ENCODE results near the gene TPCN2. TPM values are rescaled to one million over a fixed set of nuclear protein-coding genes. Genes with fewer than 3 reads are reported as not detected.
"Not testable (repeated sequence)": the region's sequence is repeated elsewhere in the genome, so short reads cannot be mapped to it uniquely, and the experiment has no call there.

TPCN2 gene
- total RNA-seq = 20.5 to 23.7 TPM (median 22.1 TPM) in 3 replicates

DNA sequence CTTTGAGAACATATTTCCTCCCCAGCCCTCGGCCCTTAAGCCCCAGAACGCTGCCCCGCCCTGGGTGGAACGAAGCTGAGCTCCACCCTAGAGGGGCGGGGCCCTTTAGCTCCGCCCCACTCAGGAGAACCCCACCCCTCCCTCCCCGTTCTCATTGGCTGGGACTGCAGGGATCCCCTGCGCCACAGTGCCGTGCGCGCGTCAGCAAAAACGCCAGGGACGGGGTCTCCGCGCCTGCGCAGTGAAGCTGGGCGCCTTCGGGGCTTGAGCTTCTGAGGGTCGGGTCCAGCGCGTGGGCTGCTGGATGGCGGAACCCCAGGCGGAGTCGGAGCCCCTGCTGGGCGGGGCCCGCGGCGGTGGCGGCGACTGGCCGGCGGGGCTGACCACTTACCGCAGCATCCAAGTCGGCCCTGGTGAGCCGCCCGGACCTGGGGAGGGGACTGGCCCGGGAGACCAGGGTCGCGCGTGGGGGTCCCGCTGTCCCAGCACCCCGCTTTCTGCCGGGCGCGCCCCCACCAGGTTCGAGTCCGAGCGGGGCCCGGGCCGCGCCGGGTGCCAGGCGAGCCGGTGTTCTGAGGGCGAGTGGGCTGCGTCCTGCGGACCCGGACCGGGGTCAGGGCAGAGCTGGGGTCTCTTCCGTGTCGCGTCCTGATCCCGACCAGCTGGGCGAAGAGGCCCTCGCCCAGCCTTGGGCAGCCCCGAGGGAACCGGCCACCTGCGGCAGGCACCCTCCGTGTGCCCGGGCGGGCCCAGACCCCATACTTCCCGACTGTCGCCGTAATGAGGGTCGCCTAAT, at the start of gene TPCN2:
TPCN2 (plus strand) TSS at position 239 of the 796 bp plus-strand sequence; CDS start at position 305, 66 bp downstream.
- H3K9me3 Mint-ChIP-seq = no peaks in the 10 kb centered on the region
- H3K4me1 Mint-ChIP-seq = peaks cover 22% of the 10 kb centered on the region
- no peaks in the 10 kb centered on the region for H3K27me3 Mint-ChIP-seq (ENCODE audit: low read depth)
- peak; percentile 92 to 94 for DNase-seq (ENCODE audit: low spot score in 2 of 2, unreplicated experiment in 2 of 2)
- H3K4me3 Mint-ChIP-seq = peak within 1 kb of the TSS; percentile 71
- TF ChIP-seq, protein P1, sequence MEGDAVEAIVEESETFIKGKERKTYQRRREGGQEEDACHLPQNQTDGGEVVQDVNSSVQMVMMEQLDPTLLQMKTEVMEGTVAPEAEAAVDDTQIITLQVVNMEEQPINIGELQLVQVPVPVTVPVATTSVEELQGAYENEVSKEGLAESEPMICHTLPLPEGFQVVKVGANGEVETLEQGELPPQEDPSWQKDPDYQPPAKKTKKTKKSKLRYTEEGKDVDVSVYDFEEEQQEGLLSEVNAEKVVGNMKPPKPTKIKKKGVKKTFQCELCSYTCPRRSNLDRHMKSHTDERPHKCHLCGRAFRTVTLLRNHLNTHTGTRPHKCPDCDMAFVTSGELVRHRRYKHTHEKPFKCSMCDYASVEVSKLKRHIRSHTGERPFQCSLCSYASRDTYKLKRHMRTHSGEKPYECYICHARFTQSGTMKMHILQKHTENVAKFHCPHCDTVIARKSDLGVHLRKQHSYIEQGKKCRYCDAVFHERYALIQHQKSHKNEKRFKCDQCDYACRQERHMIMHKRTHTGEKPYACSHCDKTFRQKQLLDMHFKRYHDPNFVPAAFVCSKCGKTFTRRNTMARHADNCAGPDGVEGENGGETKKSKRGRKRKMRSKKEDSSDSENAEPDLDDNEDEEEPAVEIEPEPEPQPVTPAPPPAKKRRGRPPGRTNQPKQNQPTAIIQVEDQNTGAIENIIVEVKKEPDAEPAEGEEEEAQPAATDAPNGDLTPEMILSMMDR (IDR thresholded peaks at IDR 0.05; ENCODE audit: unreplicated experiment) = peak; percentile 13
- H3K36me3 Mint-ChIP-seq = no peaks in the 10 kb centered on the region
- peak within 1 kb of the TSS; percentile 71 for H3K27ac Mint-ChIP-seq

DNA sequence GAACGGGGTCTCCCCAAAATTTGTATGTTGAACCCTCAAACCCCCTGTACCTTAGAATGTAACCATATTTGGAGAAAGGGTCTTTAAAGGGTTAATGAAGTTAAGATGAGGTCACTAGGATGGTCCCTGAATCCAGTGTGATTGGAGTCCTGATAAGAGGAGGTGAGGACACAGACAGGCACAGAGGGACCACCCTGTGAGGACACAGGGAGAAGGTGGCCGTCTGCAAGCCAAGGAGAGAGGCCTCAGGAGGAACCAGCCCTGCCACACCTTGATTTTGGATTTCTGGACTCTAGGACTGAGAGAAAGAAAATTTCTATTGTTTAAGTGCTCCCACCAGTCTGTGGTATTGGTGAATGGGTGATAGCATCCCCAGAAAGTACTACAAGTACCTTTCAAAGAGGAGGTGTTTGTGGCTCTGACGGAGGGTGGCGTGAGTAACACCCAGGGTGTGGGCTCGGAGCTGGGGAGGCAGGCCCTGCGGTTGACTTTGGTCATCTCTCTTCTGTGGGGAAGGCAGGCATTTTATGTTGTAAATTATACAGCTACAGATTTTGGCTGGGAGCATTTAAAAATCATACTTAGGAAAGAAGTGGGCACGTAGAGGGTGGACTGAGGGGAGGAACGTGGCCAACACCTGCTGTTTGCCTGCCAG, 49.5 kb upstream of the TPCN2 start:
- H3K4me3 Mint-ChIP-seq = no peak overlapping the region
- peaks cover 21% of the 10 kb centered on the region for H3K4me1 Mint-ChIP-seq
- H3K27ac Mint-ChIP-seq = peak overlapping the region; percentile 31
- no peaks in the 10 kb centered on the region for H3K9me3 Mint-ChIP-seq
- DNase-seq (ENCODE audit: low spot score in 2 of 2, unreplicated experiment in 2 of 2) = no peak
- H3K36me3 Mint-ChIP-seq = no peaks in the 10 kb centered on the region
- H3K27me3 Mint-ChIP-seq (ENCODE audit: low read depth) = no peaks in the 10 kb centered on the region
- TF ChIP-seq, protein P1 (IDR thresholded peaks at IDR 0.05; ENCODE audit: unreplicated experiment) = no peak

DNA sequence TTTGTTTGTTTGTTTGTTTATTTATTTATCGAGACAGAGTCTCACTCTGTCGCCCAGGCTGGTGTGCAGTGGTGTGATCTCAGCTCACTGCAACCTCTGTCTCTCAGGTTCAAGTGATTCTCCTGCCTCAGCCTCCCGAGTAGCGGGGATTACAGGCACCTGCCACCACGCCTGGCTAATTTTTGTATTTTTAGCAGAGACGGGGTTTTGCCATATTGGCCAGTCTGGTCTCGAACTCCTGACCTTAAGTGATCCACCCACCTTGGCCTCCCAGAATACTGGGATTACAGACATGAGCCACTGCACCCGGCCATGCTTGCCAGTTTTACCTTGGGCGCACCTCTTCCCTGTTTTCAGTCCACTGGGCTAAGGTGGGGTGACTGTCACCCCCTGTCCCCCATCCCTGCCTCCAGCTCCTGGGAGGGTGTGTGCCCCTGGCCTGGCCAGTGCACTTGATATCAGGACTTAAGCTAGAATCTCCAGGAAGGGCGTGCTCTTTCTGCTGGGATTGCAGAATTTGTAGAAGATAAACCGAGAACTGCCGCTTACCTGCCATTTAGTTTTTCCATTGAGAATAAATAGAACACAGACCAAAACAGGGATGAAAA, 48.9 kb upstream of the TPCN2 start:
- H3K36me3 Mint-ChIP-seq, H3K27ac Mint-ChIP-seq, H3K9me3 Mint-ChIP-seq: not testable (repeated sequence)

DNA sequence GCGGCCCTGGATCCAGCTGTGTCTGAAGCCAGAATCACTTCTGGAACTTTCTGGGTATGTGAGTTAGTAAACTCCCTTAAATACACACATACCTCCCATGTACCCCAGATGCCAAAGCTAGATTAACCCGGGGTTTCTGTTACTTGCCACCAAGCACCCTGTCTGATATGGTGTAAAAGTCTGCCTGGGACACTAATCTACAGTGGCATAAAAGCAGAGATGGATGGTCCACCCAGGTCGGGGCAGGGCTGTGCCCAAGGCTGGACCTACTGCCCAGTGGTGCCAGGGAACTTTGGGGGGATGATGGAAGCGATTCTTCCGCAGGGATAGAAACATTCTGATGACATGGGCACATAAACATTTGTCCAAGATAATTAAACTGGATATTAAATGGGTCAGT, 48.3 kb upstream of the TPCN2 start:
- Mint-ChIP-seq H3K27me3 (ENCODE audit: low read depth) (no peaks in the 10 kb centered on the region), H3K4me3 (no peak overlapping the region), H3K36me3 (no peaks in the 10 kb centered on the region), H3K4me1 (peaks cover 21% of the 10 kb centered on the region), H3K27ac (no peak overlapping the region), H3K9me3 (no peaks in the 10 kb centered on the region)
- DNase-seq (ENCODE audit: low spot score in 2 of 2, unreplicated experiment in 2 of 2) = no peak
- TF ChIP-seq, protein P1 (IDR thresholded peaks at IDR 0.05; ENCODE audit: unreplicated experiment) = no peak

More for the DNA sequence above, 48.9 kb upstream of the TPCN2 start:
- not testable (repeated sequence) for H3K4me3 Mint-ChIP-seq; DNase-seq (ENCODE audit: low spot score in 2 of 2, unreplicated experiment in 2 of 2); H3K27me3 Mint-ChIP-seq (ENCODE audit: low read depth)
- H3K4me1 Mint-ChIP-seq = peaks cover 21% of the 10 kb centered on the region

DNA sequence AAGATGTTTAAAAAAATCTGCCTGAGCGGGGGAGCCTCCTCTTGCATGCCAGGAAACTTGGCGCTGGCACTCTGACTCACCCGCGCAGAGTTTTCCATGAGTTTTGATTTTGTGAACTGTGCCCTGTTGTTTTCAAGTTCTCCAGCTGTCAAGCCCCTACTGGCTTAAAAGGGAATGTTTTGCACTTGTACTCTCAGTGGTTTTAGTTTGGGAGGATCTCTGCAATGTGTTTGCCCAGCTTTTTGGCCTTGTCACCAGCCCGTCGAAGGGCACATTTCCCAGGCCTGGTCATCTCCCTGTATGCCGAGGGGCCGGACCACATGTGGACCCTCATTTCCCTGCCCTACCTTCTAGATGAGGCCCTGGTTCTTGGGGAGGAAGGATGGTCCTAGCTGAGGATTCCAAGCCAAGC, 47.9 kb upstream of the TPCN2 start:
- DNase-seq (ENCODE audit: low spot score in 2 of 2, unreplicated experiment in 2 of 2) = no peak
- peaks cover 21% of the 10 kb centered on the region for H3K4me1 Mint-ChIP-seq
- peak overlapping the region; percentile 39 for H3K27ac Mint-ChIP-seq
- H3K36me3 Mint-ChIP-seq = no peaks in the 10 kb centered on the region
- H3K27me3 Mint-ChIP-seq (ENCODE audit: low read depth) = no peaks in the 10 kb centered on the region
- no peaks in the 10 kb centered on the region for H3K9me3 Mint-ChIP-seq
- TF ChIP-seq, protein P1 (IDR thresholded peaks at IDR 0.05; ENCODE audit: unreplicated experiment) = peak; percentile 45
- no peak overlapping the region for H3K4me3 Mint-ChIP-seq

Measured in mesothelial cell of epicardium (in vitro differentiated cells).